SK-N-MC (cell line): Measurements from ENCODE around the gene CCDC152.
"Not testable (repeated sequence)": the region's sequence is repeated elsewhere in the genome, so short reads cannot be mapped to it uniquely, and the experiment has no call there.

Source experiments
- EZH2 ChIP-seq: fragments of 200-600 bp; sonication (generic); IDR thresholded peaks from one replicate; pipeline ENCODE4 v1.6.1; 2017; ENCODE audit warnings: antibody characterized with exemption
- POLR2AphosphoS5 ChIP-seq: IDR thresholded peaks from 2 replicates; pipeline ENCODE4 v1.6.1; 2012; ENCODE audit warnings: mild to moderate bottlenecking, low read depth, low read length, borderline replicate concordance

DNA sequence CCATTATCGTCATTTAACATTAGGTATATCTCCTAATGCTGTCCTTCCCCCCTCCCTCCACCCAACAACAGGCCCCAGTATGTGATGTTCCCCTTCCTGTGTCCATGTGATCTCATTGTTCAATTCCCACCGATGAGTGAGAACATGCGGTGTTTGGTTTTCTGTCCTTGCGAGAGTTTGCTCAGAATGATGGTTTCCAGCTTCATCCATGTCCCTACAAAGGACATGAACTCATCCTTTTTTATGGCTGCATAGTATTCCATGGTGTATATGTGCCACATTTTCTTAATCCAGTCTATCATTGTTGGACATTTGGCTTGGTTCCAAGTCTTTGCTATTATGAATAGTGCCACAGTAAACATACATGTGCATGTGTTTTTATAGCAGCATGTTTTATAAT, 87.8 kb downstream of the CCDC152 start:
- not testable (repeated sequence) for TF ChIP-seq EZH2, POLR2AphosphoS5
